Measurements from ENCODE around the gene NDUFA1.
"Not testable (repeated sequence)": the region's sequence is repeated elsewhere in the genome, so short reads cannot be mapped to it uniquely, and the experiment has no call there.

NDUFA1 gene

GRCh38 chrX:119895843-119896326, 24.3 kb downstream of the NDUFA1 start, which contains the start of gene AKAP14:
TSS of gene AKAP14 (plus strand) at chrX:119895893. CDS start at chrX:119903224, 7,331 bp downstream.
- no peak for DNase-seq (ENCODE audit: extremely low spot score)
- CTCF ChIA-PET, result no interaction called here
- POLR2A ChIA-PET, result no interaction called here
- TF ChIP-seq LEF1 (IDR thresholded peaks at IDR 0.05; ENCODE audit: borderline replicate concordance) (no peak), NFRKB (IDR thresholded peaks at IDR 0.05) (no peak), ELF4 (IDR thresholded peaks at IDR 0.05) (no peak), SP1 (IDR thresholded peaks at IDR 0.05) (no peak), FOXK2 (IDR thresholded peaks at IDR 0.05) (no peak), L3MBTL2 (conservative IDR thresholded peaks at IDR 0.05) (no peak), CTBP1 (IDR thresholded peaks at IDR 0.05; ENCODE audit: borderline replicate concordance) (no peak), SUZ12 (IDR thresholded peaks at IDR 0.05) (no peak), FOXA1 (IDR thresholded peaks at IDR 0.05) (no peak), FOXM1 (IDR thresholded peaks at IDR 0.05; ENCODE audit: borderline replicate concordance) (no peak), HDGF (IDR thresholded peaks at IDR 0.05; ENCODE audit: borderline replicate concordance) (no peak), BHLHE40 (IDR thresholded peaks at IDR 0.05; ENCODE audit: borderline replicate concordance) (no peak), ZNF384 (IDR thresholded peaks at IDR 0.05) (no peak)

DNA sequence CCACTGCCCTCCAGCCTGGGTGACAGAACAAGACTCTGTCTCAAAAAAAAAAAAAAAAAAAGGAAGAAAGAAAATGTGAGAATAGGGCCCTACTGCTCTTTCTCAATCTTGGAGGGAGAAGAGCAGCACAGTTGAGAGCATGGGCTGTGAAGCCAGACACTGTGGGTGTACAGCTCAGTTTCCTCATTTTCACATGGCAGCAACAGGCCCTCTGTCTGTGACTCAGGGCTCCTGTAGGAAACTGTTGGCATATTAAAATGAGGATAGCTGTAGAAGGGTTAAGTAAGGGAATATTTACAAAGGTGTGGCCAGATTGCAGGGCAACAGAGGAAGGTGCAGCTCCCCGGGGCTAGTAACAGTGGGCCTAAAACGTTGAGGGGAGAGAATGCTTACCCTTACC, 27.5 kb downstream of the NDUFA1 start:
- CTCF ChIA-PET, result interaction anchor here (0.7 kb wide), 1 partner anchor 11 kb away, joined by 7 read pairs; no protein-coding TSS in a partner anchor
- TF ChIP-seq SUZ12 (IDR thresholded peaks at IDR 0.05) (no peak), SP1 (IDR thresholded peaks at IDR 0.05) (no peak), FOXA1 (IDR thresholded peaks at IDR 0.05) (no peak), ARNT (IDR thresholded peaks at IDR 0.05) (no peak), L3MBTL2 (conservative IDR thresholded peaks at IDR 0.05) (no peak), NFRKB (IDR thresholded peaks at IDR 0.05) (no peak), FOXM1 (IDR thresholded peaks at IDR 0.05; ENCODE audit: borderline replicate concordance) (no peak), BHLHE40 (IDR thresholded peaks at IDR 0.05; ENCODE audit: borderline replicate concordance) (no peak), ELF4 (IDR thresholded peaks at IDR 0.05) (no peak)
- TF ChIP-seq, protein P1, sequence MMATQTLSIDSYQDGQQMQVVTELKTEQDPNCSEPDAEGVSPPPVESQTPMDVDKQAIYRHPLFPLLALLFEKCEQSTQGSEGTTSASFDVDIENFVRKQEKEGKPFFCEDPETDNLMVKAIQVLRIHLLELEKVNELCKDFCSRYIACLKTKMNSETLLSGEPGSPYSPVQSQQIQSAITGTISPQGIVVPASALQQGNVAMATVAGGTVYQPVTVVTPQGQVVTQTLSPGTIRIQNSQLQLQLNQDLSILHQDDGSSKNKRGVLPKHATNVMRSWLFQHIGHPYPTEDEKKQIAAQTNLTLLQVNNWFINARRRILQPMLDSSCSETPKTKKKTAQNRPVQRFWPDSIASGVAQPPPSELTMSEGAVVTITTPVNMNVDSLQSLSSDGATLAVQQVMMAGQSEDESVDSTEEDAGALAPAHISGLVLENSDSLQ (IDR thresholded peaks at IDR 0.05), result no peak
- POLR2A ChIA-PET, result interaction anchor here (1.5 kb wide), 1 partner anchor 11 kb away, joined by 6 read pairs; no protein-coding TSS in a partner anchor
- no peak for DNase-seq (ENCODE audit: extremely low spot score)

DNA sequence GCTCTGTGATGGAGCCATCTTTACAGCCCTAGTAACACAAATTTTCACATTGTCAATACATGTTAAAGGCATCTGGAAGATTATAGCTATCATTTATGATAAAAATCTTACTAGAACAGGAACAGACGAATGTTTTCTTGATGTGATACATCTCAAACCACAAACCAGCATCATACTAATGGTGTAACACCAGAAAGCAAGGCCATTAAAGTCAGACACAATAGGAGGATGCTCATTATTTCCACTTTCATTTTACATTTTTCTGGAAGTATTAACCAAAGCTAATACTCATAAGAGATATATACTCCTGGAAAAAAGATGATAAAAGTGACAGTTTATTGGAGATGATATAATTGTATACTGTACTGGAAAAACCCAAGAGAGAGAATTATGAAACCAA, 29.3 kb downstream of the NDUFA1 start:
- ChIA-PET POLR2A (no interaction called here), CTCF (no interaction called here)

DNA sequence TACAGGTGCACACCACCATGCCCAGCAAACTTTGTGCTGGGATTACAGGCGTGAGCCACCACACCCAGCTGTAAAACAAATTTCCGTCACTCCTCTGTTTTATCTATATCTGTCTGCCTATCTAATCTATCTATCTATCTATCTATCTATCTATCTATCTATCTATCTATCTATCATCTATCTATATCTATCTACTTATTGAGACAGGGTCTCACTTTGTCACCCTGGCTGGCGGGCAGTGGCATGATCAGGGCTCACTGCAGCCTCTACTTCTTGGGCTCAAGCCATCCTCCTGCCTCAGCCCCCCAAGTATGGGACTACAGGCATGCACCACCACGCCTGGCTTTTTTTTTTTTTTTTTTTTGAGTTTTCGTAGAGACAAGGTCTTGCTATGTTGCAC, 44.7 kb downstream of the NDUFA1 start:
- POLR2A ChIA-PET, result no interaction called here
- DNase-seq (ENCODE audit: extremely low spot score), result no peak
- no peak for TF ChIP-seq ZNF384 (IDR thresholded peaks at IDR 0.05)
- TF ChIP-seq, protein P1 (IDR thresholded peaks at IDR 0.05), result no peak
- CTCF ChIA-PET, result no interaction called here

More for the DNA sequence above, 29.3 kb downstream of the NDUFA1 start:
- TF ChIP-seq ZNF384 (IDR thresholded peaks at IDR 0.05) (no peak), TARDBP (IDR thresholded peaks at IDR 0.05) (no peak), SP1 (IDR thresholded peaks at IDR 0.05) (no peak), ELF4 (IDR thresholded peaks at IDR 0.05) (no peak), SUZ12 (IDR thresholded peaks at IDR 0.05) (no peak), HDGF (IDR thresholded peaks at IDR 0.05; ENCODE audit: borderline replicate concordance) (no peak), ARNT (IDR thresholded peaks at IDR 0.05) (no peak), LEF1 (IDR thresholded peaks at IDR 0.05; ENCODE audit: borderline replicate concordance) (no peak), FOXK2 (IDR thresholded peaks at IDR 0.05) (no peak), FOXA1 (IDR thresholded peaks at IDR 0.05) (no peak), BHLHE40 (IDR thresholded peaks at IDR 0.05; ENCODE audit: borderline replicate concordance) (no peak), L3MBTL2 (conservative IDR thresholded peaks at IDR 0.05) (no peak)
- DNase-seq (ENCODE audit: extremely low spot score), result no peak

- ChIA-PET POLR2A (no interaction called here), CTCF (no interaction called here)
- DNase-seq (ENCODE audit: extremely low spot score), result no peak
- TF ChIP-seq ELF4 (IDR thresholded peaks at IDR 0.05), result no peak
Observed at GRCh38 chrX:119917877-119918276, 46.2 kb downstream of the NDUFA1 start.

- TF ChIP-seq, protein P1 (IDR thresholded peaks at IDR 0.05), result no peak
- TF ChIP-seq TARDBP (IDR thresholded peaks at IDR 0.05) (no peak), FOXM1 (IDR thresholded peaks at IDR 0.05; ENCODE audit: borderline replicate concordance) (no peak)
- ChIA-PET POLR2A (interaction anchor here (0.7 kb wide), 1 partner anchor 129 kb away, joined by 3 read pairs; the partner anchor contains the start of gene RPL39), CTCF (no interaction called here)
Observed at GRCh38 chrX:119919835-119920585, 48.4 kb downstream of the NDUFA1 start.

DNA sequence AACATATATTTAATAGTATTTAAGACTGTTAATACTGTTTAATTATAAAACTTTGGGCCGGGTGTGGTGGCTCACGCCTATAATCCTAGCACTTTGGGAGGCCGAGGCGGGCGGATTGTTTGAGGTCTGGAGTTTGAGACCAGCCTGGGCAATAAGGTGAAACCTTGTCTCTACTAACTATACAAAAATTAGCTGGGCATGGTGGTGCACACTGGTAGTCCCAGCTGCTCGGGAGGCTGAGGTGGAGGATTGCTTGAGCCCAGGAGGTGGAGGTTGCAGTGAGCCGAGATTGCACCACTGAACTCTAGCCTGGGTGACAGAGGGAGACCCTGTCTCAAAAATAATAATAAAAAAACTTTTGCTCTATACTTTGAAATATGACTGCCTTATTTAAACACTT, 50.8 kb downstream of the NDUFA1 start:
- DNase-seq (ENCODE audit: extremely low spot score); POLR2A ChIA-PET; CTCF ChIA-PET: not testable (repeated sequence)

More at GRCh38 chrX:119919835-119920585, 48.4 kb downstream of the NDUFA1 start:
- DNase-seq (ENCODE audit: extremely low spot score), result no peak
